Nephron progenitor cell (in vitro differentiated cells): ENCODE data around the gene SIPA1L3.
A peak's percentile ranks its signal among the peaks of the same experiment; 100 is the strongest.

Experiments used
- DNase-seq: peaks from one replicate; pipeline ENCODE4 v3.0.0; 2021
- H3K27ac Mint-ChIP-seq: 2 replicates; pipeline ENCODE4 v1.8.0; 2021; ENCODE audit warnings: mild to moderate bottlenecking, moderate library complexity, mixed read lengths
- H3K27me3 Mint-ChIP-seq: 2 replicates; pipeline ENCODE4 v1.8.0; 2021; ENCODE audit warnings: mild to moderate bottlenecking, low read depth, mixed read lengths; ENCODE audit not compliant: poor library complexity
- H3K36me3 Mint-ChIP-seq: 2 replicates; pipeline ENCODE4 v1.8.0; 2021; ENCODE audit warnings: low read depth, mixed read lengths
- H3K4me1 Mint-ChIP-seq: 2 replicates; pipeline ENCODE4 v1.8.0; 2021; ENCODE audit warnings: mixed read lengths
- H3K4me3 Mint-ChIP-seq: 2 replicates; pipeline ENCODE4 v1.8.0; 2021; ENCODE audit warnings: mild to moderate bottlenecking, moderate library complexity, mixed read lengths
- H3K9me3 Mint-ChIP-seq: 2 replicates; pipeline ENCODE4 v1.8.0; 2021; ENCODE audit warnings: mild to moderate bottlenecking, moderate library complexity, mixed read lengths
- TF ChIP-seq, protein P1 (sequence below): fragments of 200-600 bp; sonication (generic); IDR thresholded peaks from 2 replicates; pipeline ENCODE4 v1.5.0; 2021; ENCODE audit warnings: antibody characterized with exemption

The SIPA1L3 gene

DNA sequence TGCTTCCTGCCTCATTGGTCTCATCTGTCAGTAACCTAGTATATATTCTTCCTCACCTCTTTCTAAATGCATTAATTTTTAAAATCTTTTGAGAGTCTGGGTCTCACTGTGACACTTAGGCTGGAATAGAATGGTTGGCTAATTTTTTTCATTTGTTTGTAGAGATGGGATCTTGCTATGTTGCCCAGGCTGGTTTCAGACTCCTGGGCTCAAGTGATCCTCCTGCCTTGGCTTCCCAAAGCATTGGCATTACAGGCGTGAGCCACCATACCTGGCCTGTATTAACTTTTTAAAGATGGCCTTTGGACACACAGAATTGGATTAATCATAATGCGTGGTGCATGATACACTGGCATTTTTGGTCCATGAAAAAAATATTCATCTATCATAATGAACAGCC, 29.9 kb downstream of the SIPA1L3 start:
- Mint-ChIP-seq H3K4me3 (no peak overlapping the region), H3K36me3 (peaks cover 66% of the 10 kb centered on the region), H3K27me3 (peaks cover 4% of the 10 kb centered on the region), H3K27ac (no peak overlapping the region), H3K4me1 (peaks cover 54% of the 10 kb centered on the region), H3K9me3 (peaks cover 42% of the 10 kb centered on the region)
- DNase-seq: no peak
- TF ChIP-seq, protein P1, sequence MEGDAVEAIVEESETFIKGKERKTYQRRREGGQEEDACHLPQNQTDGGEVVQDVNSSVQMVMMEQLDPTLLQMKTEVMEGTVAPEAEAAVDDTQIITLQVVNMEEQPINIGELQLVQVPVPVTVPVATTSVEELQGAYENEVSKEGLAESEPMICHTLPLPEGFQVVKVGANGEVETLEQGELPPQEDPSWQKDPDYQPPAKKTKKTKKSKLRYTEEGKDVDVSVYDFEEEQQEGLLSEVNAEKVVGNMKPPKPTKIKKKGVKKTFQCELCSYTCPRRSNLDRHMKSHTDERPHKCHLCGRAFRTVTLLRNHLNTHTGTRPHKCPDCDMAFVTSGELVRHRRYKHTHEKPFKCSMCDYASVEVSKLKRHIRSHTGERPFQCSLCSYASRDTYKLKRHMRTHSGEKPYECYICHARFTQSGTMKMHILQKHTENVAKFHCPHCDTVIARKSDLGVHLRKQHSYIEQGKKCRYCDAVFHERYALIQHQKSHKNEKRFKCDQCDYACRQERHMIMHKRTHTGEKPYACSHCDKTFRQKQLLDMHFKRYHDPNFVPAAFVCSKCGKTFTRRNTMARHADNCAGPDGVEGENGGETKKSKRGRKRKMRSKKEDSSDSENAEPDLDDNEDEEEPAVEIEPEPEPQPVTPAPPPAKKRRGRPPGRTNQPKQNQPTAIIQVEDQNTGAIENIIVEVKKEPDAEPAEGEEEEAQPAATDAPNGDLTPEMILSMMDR: no peak

DNA sequence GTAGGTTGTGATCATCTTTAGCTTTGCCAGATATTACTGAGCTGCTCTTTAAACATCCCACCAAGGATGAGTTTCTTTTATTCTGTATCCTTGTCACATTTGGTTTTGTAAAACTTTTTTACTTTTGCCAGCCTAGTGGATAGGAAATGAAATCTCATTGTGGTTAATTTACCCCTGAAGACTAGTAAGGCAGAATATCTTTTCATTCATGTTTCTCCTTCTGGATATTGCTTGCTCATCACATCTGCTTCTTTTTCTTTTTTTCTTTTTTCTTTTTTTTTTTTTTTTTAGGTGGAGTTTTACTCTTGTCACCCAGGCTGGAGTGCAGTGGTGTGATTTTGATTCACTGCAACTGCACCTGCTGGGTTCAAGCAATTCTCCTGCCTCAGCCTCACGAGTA, 31.3 kb downstream of the SIPA1L3 start:
- peaks cover 42% of the 10 kb centered on the region for H3K9me3 Mint-ChIP-seq
- DNase-seq: no peak
- peaks cover 54% of the 10 kb centered on the region for H3K4me1 Mint-ChIP-seq
- peaks cover 66% of the 10 kb centered on the region for H3K36me3 Mint-ChIP-seq
- H3K27me3 Mint-ChIP-seq: peaks cover 4% of the 10 kb centered on the region
- TF ChIP-seq, protein P1: no peak
- no peak overlapping the region for H3K4me3 Mint-ChIP-seq
- no peak overlapping the region for H3K27ac Mint-ChIP-seq

DNA sequence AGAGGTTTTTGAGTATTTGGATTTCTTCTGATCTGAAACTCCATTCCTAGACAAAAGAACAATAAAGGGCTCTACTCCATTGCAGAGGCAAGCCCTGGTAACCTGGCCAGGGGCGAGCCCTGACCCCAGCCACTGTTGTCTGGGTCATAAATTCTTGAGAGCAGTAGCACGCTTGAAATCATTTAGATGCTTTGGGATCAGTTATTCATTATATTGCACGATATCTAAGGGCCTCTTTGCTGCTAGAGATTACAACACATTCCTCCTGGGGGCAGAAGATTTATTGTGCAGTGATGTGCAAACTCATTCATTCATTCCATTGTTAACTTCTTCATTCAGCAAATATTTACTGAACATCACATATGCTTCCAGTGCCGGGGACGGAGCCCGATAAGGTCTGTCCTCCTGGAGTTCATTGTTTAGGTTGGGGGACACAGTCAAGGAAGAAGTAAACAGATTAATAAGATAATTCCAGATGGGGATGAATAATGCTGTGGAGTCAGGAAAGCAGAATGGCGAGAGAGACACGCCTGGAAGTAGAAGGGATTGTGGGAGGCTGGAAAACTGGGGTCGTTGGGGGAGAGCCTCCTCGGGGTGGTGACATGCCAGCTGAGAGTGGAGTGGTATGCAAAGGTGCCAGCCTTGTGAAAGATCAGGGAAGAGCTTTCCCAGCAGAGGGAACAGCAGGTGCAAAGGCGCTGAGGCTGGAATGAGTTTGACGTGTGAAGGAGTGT, 34.9 kb downstream of the SIPA1L3 start:
- H3K27ac Mint-ChIP-seq: peak overlapping the region; percentile 46
- peaks cover 42% of the 10 kb centered on the region for H3K4me1 Mint-ChIP-seq
- no peak for DNase-seq
- peaks cover 43% of the 10 kb centered on the region for H3K36me3 Mint-ChIP-seq
- TF ChIP-seq, protein P1: no peak
- peaks cover 19% of the 10 kb centered on the region for H3K9me3 Mint-ChIP-seq
- H3K4me3 Mint-ChIP-seq: no peak overlapping the region
- H3K27me3 Mint-ChIP-seq: peaks cover 4% of the 10 kb centered on the region

DNA sequence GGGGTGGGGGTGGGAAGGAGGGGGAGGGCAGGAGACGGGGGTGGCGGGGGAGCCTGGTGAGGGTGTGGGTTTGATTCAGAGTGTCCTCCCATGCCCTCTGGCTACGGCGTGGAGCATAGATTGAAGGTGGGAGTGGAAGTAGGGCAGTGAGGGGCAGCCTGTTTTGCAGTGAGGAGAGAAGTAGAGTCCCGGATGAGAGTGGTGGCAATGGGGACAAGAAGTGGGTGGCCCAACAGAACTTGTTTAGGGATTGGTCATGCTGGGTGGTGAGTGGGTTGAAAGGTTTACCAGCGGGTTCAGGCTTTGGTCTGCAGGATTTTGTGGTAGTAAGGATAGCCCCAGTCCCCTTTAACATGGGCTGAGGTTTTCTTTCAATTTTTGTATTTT, 35.5 kb downstream of the SIPA1L3 start:
- Mint-ChIP-seq H3K4me3 (no peak overlapping the region), H3K27me3 (peaks cover 4% of the 10 kb centered on the region), H3K27ac (peak overlapping the region; percentile 58), H3K36me3 (peaks cover 42% of the 10 kb centered on the region), H3K4me1 (peaks cover 45% of the 10 kb centered on the region), H3K9me3 (peaks cover 14% of the 10 kb centered on the region)
- DNase-seq: no peak
- TF ChIP-seq, protein P1: no peak

DNA sequence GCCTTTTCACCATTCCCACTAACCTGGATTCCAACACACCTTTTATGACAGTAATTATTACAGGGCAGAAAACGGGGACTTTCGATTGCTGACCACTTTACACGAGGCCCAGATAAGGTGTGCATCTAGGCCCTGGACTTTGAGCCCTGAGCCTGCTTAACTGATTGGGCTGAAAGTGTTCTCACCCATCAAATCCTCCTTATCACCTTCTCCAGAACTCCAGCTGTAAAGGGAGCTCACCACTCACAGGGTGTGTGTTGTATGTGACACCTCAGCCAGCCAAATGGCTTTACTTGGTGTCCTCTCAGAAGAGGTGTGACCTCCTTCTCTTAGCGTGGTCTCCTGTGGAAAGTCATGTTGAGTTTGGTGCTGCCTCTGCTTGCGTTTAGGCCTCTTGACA, 36.5 kb downstream of the SIPA1L3 start:
- H3K27ac Mint-ChIP-seq: peak overlapping the region; percentile 88

More for the DNA sequence above, 36.5 kb downstream of the SIPA1L3 start:
- Mint-ChIP-seq H3K4me3 (no peak overlapping the region), H3K27me3 (peaks cover 7% of the 10 kb centered on the region), H3K9me3 (peaks cover 9% of the 10 kb centered on the region), H3K36me3 (peaks cover 41% of the 10 kb centered on the region), H3K4me1 (peaks cover 52% of the 10 kb centered on the region)
- TF ChIP-seq, protein P1: no peak
- DNase-seq: no peak
